HepG2 (cell line): Measurements from ENCODE around the gene ADM. TPM values are rescaled to one million over a fixed set of nuclear protein-coding genes. Genes with fewer than 3 reads are reported as not detected.

Experiments
- ERF ChIP-seq: IDR thresholded peaks from 2 replicates; pipeline ENCODE4 v1.6.1; 2018; ENCODE audit warnings: missing biosample characterization, missing genetic modification reagents
- MAF1 ChIP-seq: sonication (generic); formaldehyde crosslinking; IDR thresholded peaks from 2 replicates; pipeline ENCODE4 v1.5.0; 2020; ENCODE audit warnings: missing genetic modification reagents, borderline replicate concordance
- SALL2 ChIP-seq: sonication (generic); formaldehyde crosslinking; IDR thresholded peaks from 2 replicates; pipeline ENCODE4 v1.8.1; 2023; ENCODE audit warnings: mild to moderate bottlenecking, missing genetic modification reagents, inconsistent platforms
- SIX4 ChIP-seq: sonication (generic); formaldehyde crosslinking; IDR thresholded peaks from 2 replicates; pipeline ENCODE4 v1.4.0; 2020; ENCODE audit warnings: missing genetic modification reagents
- SRF ChIP-seq: IDR thresholded peaks from 2 replicates; pipeline ENCODE4 v1.6.1; 2011; ENCODE audit warnings: mild to moderate bottlenecking, low read depth, low read length, moderate library complexity
- ZEB1 ChIP-seq: IDR thresholded peaks from 2 replicates; pipeline ENCODE4 v1.6.1; 2012; ENCODE audit warnings: mild to moderate bottlenecking, low read depth, inconsistent platforms; ENCODE audit not compliant: insufficient replicate concordance
- ZFP37 ChIP-seq: sonication (generic); formaldehyde crosslinking; IDR thresholded peaks from 2 replicates; pipeline ENCODE4 v1.4.0; 2020; ENCODE audit warnings: missing genetic modification reagents, borderline replicate concordance
- ZNF282 ChIP-seq: fragments of 450-650 bp; IDR thresholded peaks from 2 replicates; pipeline ENCODE4 v1.6.1; 2018; ENCODE audit not compliant: partially characterized antibody
- ZNF30 ChIP-seq: sonication (generic); formaldehyde crosslinking; IDR thresholded peaks from 2 replicates; pipeline ENCODE4 v1.5.0; 2020; ENCODE audit warnings: mild to moderate bottlenecking, missing genetic modification reagents
- ZNF792 ChIP-seq: IDR thresholded peaks from 2 replicates; pipeline ENCODE4 v1.6.1; 2016
- ZSCAN30 ChIP-seq: sonication (generic); formaldehyde crosslinking; IDR thresholded peaks from 2 replicates; pipeline ENCODE4 v1.5.0; 2020; ENCODE audit warnings: mild to moderate bottlenecking, missing genetic modification reagents
- polyA plus RNA-seq, 8 experiments: library from polyadenylated mRNA; depleted of rRNA in 3 of 8; stranded (reverse) in 7 of 8; unstranded in 1 of 8; fragments of >200 nt; fragmentation: Illumina TruSeq in 4 of 8; extraction: Trizol in 4 of 8; gene quantifications; 2 replicates each; pipeline versions ENCODE4 v1.2.1 to v1.2.3, GENCODE V29; 2011 to 2016; ENCODE audit warnings: low read depth in 4 of 8, missing spikeins in 1 of 8, mixed read lengths in 1 of 8; ENCODE audit not compliant: insufficient read depth in 1 of 8
- total RNA-seq, 5 experiments: library from RNA; depleted of rRNA; stranded (reverse); fragments of >200 nt; fragmentation: Illumina TruSeq; extraction: Trizol; gene quantifications; 2 replicates each; pipeline ENCODE4 v1.2.3, GENCODE V29; 2016; ENCODE audit warnings: low read depth in 1 of 5
- TF ChIP-seq, protein P1 (sequence below): sonication (generic); formaldehyde crosslinking; IDR thresholded peaks from 2 replicates; pipeline ENCODE4 v1.4.0; 2020; ENCODE audit warnings: missing genetic modification reagents, borderline replicate concordance
- TF ChIP-seq, protein P2 (sequence below): sonication (generic); formaldehyde crosslinking; conservative IDR thresholded peaks from 2 replicates; pipeline ENCODE4 v1.8.0; 2022; ENCODE audit warnings: mild to moderate bottlenecking, moderate library complexity, missing genetic modification reagents
- TF ChIP-seq, protein P3 (sequence below): sonication (generic); formaldehyde crosslinking; IDR thresholded peaks from 2 replicates; pipeline ENCODE4 v1.9.0; 2022; ENCODE audit warnings: missing genetic modification reagents, mild to moderate bottlenecking, borderline replicate concordance
- TF ChIP-seq, protein P4 (sequence below): sonication (generic); formaldehyde crosslinking; IDR thresholded peaks from 2 replicates; pipeline ENCODE4 v1.9.0; 2021; ENCODE audit warnings: missing genetic modification reagents, borderline replicate concordance
- TF ChIP-seq, protein P5 (sequence below): sonication (generic); formaldehyde crosslinking; IDR thresholded peaks from 2 replicates; pipeline ENCODE4 v1.5.1; 2020; ENCODE audit warnings: mild to moderate bottlenecking, missing genetic modification reagents

Gene ADM
- total and polyA plus RNA-seq, 2 of the 13 experiments (the other 11 are each of a cell fraction or from before 2014, with no cell fraction given): 10.7 to 26.1 TPM

DNA sequence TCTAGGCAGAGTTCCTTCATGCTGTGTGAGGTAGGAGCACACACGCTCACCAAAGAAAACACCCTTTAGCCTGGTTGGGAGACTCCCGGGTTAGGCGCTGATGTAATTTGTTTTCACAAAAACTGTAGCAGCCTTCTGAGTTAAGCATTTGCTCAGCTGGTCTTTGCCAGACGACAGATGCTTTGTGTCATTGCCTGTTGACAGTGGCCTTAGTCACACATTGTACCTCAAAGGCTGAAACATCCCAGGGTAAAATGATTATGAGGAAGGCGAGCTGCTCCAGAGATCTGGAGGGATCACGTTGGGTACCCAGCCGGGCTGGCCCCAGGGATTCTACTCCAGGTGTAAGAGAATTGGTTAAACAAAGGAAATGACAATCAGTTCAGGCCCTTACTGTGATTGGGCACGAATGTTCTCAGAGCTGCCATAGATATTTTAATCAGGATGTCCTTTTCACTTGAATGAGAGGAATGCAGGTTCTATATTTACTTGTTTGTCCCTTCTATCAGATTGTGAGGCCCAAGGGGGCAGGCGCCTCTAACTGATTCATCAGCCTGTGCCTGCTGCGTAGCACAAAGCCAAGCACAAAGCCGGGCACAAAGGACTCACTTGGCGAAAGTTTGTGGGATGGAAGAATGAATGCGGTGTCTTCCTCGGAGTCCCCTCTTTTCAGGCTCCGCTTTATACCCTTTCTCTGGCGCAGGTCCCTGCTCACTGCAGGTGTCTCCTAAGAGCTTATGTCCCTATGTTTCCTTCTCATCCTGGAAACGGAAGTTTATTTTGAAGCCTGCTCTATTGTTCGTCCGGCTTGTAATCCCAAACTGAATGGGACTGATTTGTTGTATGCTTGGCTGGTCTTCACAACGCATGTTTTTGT is 47.1 kb downstream of the ADM start (continued):
- TF ChIP-seq SIX4 (no peak), ERF (CRISPR knock-in tag) (no peak), ZFP37 (CRISPR knock-in tag) (no peak), ZNF282 (no peak), ZNF792 (no peak), ZNF30 (CRISPR knock-in tag) (no peak), SALL2 (CRISPR knock-in tag) (no peak), SRF (no peak), ZSCAN30 (CRISPR knock-in tag) (no peak), MAF1 (CRISPR knock-in tag) (no peak), ZEB1 (no peak)
- TF ChIP-seq, protein P1, sequence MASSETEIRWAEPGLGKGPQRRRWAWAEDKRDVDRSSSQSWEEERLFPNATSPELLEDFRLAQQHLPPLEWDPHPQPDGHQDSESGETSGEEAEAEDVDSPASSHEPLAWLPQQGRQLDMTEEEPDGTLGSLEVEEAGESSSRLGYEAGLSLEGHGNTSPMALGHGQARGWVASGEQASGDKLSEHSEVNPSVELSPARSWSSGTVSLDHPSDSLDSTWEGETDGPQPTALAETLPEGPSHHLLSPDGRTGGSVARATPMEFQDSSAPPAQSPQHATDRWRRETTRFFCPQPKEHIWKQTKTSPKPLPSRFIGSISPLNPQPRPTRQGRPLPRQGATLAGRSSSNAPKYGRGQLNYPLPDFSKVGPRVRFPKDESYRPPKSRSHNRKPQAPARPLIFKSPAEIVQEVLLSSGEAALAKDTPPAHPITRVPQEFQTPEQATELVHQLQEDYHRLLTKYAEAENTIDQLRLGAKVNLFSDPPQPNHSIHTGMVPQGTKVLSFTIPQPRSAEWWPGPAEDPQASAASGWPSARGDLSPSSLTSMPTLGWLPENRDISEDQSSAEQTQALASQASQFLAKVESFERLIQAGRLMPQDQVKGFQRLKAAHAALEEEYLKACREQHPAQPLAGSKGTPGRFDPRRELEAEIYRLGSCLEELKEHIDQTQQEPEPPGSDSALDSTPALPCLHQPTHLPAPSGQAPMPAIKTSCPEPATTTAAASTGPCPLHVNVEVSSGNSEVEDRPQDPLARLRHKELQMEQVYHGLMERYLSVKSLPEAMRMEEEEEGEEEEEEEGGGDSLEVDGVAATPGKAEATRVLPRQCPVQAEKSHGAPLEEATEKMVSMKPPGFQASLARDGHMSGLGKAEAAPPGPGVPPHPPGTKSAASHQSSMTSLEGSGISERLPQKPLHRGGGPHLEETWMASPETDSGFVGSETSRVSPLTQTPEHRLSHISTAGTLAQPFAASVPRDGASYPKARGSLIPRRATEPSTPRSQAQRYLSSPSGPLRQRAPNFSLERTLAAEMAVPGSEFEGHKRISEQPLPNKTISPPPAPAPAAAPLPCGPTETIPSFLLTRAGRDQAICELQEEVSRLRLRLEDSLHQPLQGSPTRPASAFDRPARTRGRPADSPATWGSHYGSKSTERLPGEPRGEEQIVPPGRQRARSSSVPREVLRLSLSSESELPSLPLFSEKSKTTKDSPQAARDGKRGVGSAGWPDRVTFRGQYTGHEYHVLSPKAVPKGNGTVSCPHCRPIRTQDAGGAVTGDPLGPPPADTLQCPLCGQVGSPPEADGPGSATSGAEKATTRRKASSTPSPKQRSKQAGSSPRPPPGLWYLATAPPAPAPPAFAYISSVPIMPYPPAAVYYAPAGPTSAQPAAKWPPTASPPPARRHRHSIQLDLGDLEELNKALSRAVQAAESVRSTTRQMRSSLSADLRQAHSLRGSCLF (CRISPR knock-in tag): no peak
- TF ChIP-seq, protein P2, sequence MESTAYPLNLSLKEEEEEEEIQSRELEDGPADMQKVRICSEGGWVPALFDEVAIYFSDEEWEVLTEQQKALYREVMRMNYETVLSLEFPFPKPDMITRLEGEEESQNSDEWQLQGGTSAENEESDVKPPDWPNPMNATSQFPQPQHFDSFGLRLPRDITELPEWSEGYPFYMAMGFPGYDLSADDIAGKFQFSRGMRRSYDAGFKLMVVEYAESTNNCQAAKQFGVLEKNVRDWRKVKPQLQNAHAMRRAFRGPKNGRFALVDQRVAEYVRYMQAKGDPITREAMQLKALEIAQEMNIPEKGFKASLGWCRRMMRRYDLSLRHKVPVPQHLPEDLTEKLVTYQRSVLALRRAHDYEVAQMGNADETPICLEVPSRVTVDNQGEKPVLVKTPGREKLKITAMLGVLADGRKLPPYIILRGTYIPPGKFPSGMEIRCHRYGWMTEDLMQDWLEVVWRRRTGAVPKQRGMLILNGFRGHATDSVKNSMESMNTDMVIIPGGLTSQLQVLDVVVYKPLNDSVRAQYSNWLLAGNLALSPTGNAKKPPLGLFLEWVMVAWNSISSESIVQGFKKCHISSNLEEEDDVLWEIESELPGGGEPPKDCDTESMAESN: no peak
- TF ChIP-seq, protein P3, sequence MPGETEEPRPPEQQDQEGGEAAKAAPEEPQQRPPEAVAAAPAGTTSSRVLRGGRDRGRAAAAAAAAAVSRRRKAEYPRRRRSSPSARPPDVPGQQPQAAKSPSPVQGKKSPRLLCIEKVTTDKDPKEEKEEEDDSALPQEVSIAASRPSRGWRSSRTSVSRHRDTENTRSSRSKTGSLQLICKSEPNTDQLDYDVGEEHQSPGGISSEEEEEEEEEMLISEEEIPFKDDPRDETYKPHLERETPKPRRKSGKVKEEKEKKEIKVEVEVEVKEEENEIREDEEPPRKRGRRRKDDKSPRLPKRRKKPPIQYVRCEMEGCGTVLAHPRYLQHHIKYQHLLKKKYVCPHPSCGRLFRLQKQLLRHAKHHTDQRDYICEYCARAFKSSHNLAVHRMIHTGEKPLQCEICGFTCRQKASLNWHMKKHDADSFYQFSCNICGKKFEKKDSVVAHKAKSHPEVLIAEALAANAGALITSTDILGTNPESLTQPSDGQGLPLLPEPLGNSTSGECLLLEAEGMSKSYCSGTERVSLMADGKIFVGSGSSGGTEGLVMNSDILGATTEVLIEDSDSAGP (CRISPR knock-in tag): no peak
- TF ChIP-seq, protein P4, sequence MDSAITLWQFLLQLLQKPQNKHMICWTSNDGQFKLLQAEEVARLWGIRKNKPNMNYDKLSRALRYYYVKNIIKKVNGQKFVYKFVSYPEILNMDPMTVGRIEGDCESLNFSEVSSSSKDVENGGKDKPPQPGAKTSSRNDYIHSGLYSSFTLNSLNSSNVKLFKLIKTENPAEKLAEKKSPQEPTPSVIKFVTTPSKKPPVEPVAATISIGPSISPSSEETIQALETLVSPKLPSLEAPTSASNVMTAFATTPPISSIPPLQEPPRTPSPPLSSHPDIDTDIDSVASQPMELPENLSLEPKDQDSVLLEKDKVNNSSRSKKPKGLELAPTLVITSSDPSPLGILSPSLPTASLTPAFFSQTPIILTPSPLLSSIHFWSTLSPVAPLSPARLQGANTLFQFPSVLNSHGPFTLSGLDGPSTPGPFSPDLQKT (CRISPR knock-in tag): no peak
- TF ChIP-seq, protein P5, sequence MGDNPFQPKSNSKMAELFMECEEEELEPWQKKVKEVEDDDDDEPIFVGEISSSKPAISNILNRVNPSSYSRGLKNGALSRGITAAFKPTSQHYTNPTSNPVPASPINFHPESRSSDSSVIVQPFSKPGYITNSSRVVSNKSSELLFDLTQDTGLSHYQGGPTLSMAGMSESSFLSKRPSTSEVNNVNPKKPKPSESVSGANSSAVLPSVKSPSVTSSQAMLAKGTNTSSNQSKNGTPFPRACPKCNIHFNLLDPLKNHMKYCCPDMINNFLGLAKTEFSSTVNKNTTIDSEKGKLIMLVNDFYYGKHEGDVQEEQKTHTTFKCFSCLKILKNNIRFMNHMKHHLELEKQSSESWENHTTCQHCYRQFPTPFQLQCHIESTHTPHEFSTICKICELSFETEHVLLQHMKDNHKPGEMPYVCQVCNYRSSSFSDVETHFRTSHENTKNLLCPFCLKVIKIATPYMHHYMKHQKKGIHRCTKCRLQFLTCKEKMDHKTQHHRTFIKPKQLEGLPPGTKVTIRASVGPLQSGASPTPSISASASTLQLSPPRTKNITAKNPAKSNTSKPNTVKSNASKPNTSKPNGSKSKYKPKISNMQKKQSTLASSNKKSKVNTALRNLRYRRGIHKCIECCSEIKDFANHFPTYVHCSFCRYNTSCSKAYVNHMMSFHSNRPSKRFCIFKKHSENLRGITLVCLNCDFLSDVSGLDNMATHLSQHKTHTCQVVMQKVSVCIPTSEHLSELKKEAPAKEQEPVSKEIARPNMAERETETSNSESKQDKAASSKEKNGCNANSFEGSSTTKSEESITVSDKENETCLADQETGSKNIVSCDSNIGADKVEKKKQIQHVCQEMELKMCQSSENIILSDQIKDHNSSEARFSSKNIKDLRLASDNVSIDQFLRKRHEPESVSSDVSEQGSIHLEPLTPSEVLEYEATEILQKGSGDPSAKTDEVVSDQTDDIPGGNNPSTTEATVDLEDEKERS (CRISPR knock-in tag): no peak
